GM13976 (cell line): Measurements from ENCODE around the gene HIP1.
"Not testable (repeated sequence)": the region's sequence is repeated elsewhere in the genome, so short reads cannot be mapped to it uniquely, and the experiment has no call there.

Experiments
- DNase-seq: peaks from one replicate; pipeline ENCODE4 v3.0.0; 2012; ENCODE audit warnings: low spot score
- CTCF ChIP-seq: IDR thresholded peaks from 2 replicates; pipeline ENCODE4 v1.5.1; 2012; ENCODE audit warnings: borderline replicate concordance, mild to moderate bottlenecking; ENCODE audit not compliant: insufficient read depth; ENCODE audit errors: extremely low read depth, missing control alignments, control extremely low read depth
- in situ Hi-C: fragments of 300-500 bp; cut with MboI; formaldehyde crosslinking; loops from one replicate; pipeline ENCODE4 v1.12.0; 2022; ENCODE audit warnings: low sequenced_read_pairs, mixed read lengths, inconsistent platforms; ENCODE audit not compliant: unreplicated experiment

The HIP1 gene

GRCh38 chr7:75727881-75728593, 10.7 kb downstream of the HIP1 start:
- no peak for TF ChIP-seq CTCF
- peak; percentile 33 for DNase-seq
- in situ Hi-C loops, result no loop called here

- DNase-seq, in situ Hi-C loops: not testable (repeated sequence)
These were observed 11.4 kb downstream of the HIP1 start for GRCh38 chr7:75727351-75727750.

- no peak for TF ChIP-seq CTCF
- no peak for DNase-seq
- in situ Hi-C loops, result no loop called here
These were observed 13.4 kb downstream of the HIP1 start for GRCh38 chr7:75725306-75725705.

DNA sequence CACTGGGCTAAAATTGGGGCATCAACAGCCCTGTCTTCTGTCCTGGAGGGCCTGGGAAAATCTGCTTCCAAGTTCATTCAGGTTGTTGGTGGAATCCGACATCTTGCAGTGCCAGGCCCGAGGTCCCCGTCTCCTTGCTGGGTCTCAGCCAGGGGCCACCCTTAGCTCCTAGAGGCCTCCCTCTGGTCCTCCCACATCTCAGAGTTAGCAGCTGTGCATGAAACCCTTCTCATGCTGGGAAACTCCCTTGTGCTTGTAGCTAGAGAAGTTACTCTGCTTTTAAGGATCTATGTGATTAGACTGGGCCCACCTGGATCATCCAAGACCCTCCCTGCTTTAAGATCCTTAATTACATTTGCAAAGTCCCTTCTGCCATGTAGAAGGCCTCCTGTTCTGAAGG, 15.3 kb downstream of the HIP1 start:
- no peak for TF ChIP-seq CTCF
- DNase-seq, result peak; percentile 17
- in situ Hi-C loops, result no loop called here

DNA sequence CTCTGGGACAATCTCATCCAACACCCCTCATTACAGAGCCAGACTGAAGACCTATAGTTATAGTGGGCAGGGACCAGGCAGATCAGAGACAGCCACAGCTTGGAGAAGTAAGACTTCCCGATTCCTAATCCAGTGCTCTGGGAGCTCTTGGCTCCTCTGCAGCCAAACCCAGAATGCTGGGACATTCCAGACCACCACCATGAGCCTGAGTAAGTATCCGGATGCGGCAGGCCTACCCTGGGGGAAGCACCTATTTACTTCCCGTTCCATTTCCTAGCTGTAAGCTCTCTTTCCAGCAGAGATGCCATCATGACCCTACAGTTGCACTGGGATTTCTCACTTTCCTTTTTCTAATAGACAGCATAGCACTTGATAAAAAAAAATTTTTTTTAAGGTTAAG, 16.4 kb downstream of the HIP1 start:
- in situ Hi-C loops, result no loop called here

DNA sequence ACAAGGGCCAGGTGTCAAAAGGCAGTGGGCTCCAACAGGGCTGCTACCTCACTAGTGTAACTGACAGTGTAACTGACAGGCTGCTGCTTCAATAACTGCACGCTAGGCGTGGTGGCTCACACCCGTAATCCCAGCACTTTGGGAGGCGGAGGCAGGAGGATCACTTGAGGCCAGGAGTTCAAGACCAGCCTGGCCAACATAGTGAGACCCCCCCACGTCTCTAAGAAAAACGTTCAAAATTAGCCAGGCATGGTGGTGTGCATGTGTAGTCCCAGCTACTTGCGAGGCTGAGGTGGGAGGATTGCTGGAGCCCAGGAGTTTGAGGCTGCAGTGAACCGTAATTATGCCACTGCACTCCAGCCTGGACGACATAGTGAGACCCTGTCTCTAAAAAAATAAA, 16.8 kb downstream of the HIP1 start:
- in situ Hi-C loops, DNase-seq: not testable (repeated sequence)

More for the DNA sequence above, 16.4 kb downstream of the HIP1 start:
- no peak for TF ChIP-seq CTCF
- no peak for DNase-seq

DNA sequence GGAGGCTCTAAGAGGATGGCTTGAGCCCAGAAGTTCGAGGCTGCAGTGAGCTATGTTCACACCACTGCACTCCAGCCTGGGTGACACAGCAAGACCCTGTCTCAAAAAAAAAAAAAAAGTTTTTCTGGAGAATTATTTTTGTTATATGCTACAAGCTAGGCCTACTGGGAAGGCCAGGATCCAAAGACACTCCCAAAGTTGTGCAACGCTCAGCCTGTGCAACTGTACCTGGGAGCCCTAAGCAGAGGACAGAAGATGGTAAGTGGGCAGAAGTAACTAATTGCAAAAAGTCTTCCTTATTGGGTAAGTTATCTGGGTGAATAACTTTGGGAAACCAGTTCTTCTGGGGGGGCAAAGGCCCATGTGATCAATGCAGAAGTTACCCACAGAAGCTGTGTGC, 17.3 kb downstream of the HIP1 start:
- in situ Hi-C loops, result no loop called here
- DNase-seq, result no peak
- TF ChIP-seq CTCF, result no peak

GRCh38 chr7:75719626-75720025, 19.1 kb downstream of the HIP1 start:
- TF ChIP-seq CTCF, result no peak
- no peak for DNase-seq
- in situ Hi-C loops, result no loop called here
